ENCODE data around the gene RBM10.

- TF ChIP-seq POLR2A (IDR thresholded peaks at IDR 0.05; ENCODE audit: insufficient read depth in 1 of 2, low read depth in 2 of 2, low read length in 2 of 2) (no peak), ZNF484 (CRISPR knock-in tag; IDR thresholded peaks at IDR 0.05; ENCODE audit: borderline replicate concordance, low read depth) (no peak), AFF4 (CRISPR knock-in tag; IDR thresholded peaks at IDR 0.05) (no peak), KDM6A (CRISPR knock-in tag; IDR thresholded peaks at IDR 0.05; ENCODE audit: low read depth) (no peak), CTCF (CRISPR knock-in tag; IDR thresholded peaks at IDR 0.05) (no peak), EZH2 (conservative IDR thresholded peaks at IDR 0.05; ENCODE audit: low read depth, low read length) (no peak), HCFC1 (IDR thresholded peaks at IDR 0.05; ENCODE audit: low read depth, low read length) (no peak), EHMT2 (IDR thresholded peaks at IDR 0.05; ENCODE audit: borderline replicate concordance, low read depth, low read length) (no peak)
Observed at GRCh38 chrX:47145395-47146120, 537 bp downstream of the RBM10 start.

Measured in HepG2 (cell line).